AG09319 (cell line): ENCODE results near the gene GTSE1.

Source experiments
- DNase-seq: peaks from one replicate; pipeline ENCODE4 v3.0.0-alpha.2; 2010; ENCODE audit warnings: low read depth; ENCODE audit errors: extremely low read depth
- CTCF ChIP-seq: IDR thresholded peaks from 2 replicates; pipeline ENCODE4 v1.5.1; 2011; ENCODE audit warnings: low read depth, mild to moderate bottlenecking, inconsistent platforms, low read length, moderate library complexity

Gene GTSE1

DNA sequence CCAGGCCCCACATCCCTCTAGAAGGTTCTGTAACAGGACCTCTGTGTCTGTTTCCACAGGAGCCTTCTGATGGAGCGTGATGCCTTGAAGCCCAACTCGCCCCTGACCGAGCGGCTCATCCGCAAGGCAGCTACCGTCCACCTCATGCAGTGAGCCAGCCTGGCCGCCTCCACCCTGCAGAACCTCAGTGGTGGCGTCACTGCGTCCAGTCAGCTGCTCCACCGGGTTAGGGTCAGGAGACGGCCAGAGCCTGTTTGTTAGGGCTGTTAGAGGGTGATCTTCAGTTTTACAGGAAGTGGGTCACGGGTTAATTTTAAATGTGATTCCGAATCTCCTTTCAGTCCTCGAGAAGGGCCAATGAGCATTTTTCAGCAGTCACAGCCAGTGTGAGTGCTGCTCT is 3.9 kb upstream of the GTSE1 start:
- DNase-seq, result no peak
- TF ChIP-seq CTCF, result no peak

DNA sequence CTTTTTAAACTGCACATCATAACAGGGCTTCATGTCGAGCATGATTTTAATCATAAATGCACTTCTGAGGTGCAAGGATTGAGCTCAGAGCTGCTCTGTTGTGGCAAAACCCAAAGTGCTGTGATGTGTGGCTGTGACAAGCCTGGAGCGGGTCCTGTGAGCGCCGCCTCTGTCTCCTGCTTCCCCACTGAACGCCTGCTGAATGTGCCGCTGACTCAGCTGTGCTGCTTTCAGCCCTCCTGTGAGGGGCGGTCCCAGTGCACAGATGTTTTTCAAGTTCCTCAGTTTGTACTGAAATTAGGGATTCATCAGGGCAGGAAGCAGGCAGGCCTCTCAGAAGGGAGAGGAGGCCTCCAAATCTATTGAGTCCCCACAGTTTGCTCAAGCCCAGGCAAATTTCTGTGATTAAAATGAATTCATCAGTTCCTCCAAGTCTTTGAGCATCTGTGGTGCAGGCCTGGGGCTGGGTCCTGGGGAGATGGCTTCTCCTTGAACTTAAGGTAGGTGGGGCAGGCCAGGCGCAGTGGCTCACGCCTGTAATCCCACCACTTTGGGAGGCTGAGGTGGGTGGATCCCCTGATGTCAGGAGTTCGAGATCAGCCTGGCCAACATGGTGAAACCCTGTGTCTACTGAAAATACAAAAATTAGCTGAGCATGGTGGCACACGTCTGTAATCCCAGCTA is 3.0 kb upstream of the GTSE1 start:
- no peak for DNase-seq
- no peak for TF ChIP-seq CTCF

DNA sequence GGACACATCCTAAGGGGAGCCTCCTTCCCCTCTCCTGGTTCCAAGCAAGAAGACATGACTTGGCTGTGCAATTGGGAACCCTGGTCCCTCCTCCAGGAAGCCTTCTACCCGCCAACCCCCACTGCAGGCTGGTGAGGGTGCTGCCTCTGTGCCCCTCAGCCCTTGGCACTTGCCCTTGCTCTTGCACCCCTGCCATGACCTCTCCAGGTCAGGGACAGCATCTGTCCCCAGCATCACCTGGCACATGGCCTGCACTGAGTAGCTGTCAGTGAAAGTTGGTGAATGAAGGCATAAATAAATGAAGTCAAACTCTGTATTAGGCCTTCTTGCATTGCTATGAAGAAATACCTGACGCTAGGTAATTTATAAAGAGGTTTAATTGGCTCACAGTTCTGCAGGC is 1.9 kb upstream of the GTSE1 start:
- no peak for TF ChIP-seq CTCF
- no peak for DNase-seq

- DNase-seq, result no peak
- TF ChIP-seq CTCF, result no peak
Measured at GRCh38 chr22:46295277-46295971, 1.2 kb upstream of the GTSE1 start.

GRCh38 chr22:46297151-46297812 is 612 bp downstream of the GTSE1 start:
- DNase-seq, result no peak
- no peak for TF ChIP-seq CTCF

DNA sequence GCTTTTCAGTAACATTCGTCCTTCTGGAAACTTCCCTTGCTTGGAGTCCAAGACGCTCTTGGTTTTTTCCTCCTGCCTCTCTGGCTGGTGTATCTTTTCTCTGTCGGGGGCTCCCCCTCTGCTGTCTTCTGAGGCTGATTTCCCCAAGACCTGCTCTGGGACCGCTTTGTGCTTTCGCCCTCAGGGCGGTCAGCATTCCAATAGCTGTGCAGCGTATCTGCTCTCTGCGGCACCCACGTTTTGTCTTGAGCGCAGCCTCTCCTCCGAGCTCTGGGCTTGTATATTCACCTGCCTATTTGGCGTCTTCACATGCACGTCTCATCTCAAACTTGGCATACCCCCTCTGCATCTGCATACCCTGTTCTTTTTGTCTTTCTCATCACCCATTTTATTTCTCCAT is 2.4 kb downstream of the GTSE1 start:
- no peak for TF ChIP-seq CTCF

GRCh38 chr22:46300491-46300890 is 3.8 kb downstream of the GTSE1 start:
- no peak for DNase-seq
- no peak for TF ChIP-seq CTCF

More for the DNA sequence above, 2.4 kb downstream of the GTSE1 start:
- DNase-seq, result no peak
